COR-L47 (cell line): ENCODE results near the gene XPC.
"Not testable (repeated sequence)": the region's sequence is repeated elsewhere in the genome, so short reads cannot be mapped to it uniquely, and the experiment has no call there.

Experiments
- DNase-seq: peaks from one replicate; lab custom pipeline; 2025; lab: John Stamatoyannopoulos, UW

Gene XPC

GRCh38 chr3:14119651-14120050 is 58.8 kb downstream of the XPC start:
- no peak for DNase-seq

GRCh38 chr3:14118400-14119381 is 59.7 kb downstream of the XPC start:
- DNase-seq, result no peak

- DNase-seq, result no peak
Measured at GRCh38 chr3:14117468-14118399, 60.7 kb downstream of the XPC start.

- no peak for DNase-seq
Measured at GRCh38 chr3:14113965-14114635, 64.3 kb downstream of the XPC start.

- no peak for DNase-seq
Measured at GRCh38 chr3:14110699-14111098, 67.7 kb downstream of the XPC start.

GRCh38 chr3:14109821-14110220 is 68.6 kb downstream of the XPC start:
- DNase-seq, result not testable (repeated sequence)

GRCh38 chr3:14097616-14098391 is 80.6 kb downstream of the XPC start:
- no peak for DNase-seq

GRCh38 chr3:14096742-14097141 is 81.7 kb downstream of the XPC start:
- DNase-seq, result no peak
